GM18498 (cell line): ENCODE data around the gene B3GNT7.
"Not testable (repeated sequence)": the region's sequence is repeated elsewhere in the genome, so short reads cannot be mapped to it uniquely, and the experiment has no call there.

ENCODE experiments used
- ATAC-seq: cut with Tn5 transposase; IDR thresholded peaks from one replicate; pipeline ENCODE4 v1.9.1; 2021; ENCODE audit warnings: mild to moderate bottlenecking, moderate library complexity; ENCODE audit not compliant: unreplicated experiment

B3GNT7 gene

DNA sequence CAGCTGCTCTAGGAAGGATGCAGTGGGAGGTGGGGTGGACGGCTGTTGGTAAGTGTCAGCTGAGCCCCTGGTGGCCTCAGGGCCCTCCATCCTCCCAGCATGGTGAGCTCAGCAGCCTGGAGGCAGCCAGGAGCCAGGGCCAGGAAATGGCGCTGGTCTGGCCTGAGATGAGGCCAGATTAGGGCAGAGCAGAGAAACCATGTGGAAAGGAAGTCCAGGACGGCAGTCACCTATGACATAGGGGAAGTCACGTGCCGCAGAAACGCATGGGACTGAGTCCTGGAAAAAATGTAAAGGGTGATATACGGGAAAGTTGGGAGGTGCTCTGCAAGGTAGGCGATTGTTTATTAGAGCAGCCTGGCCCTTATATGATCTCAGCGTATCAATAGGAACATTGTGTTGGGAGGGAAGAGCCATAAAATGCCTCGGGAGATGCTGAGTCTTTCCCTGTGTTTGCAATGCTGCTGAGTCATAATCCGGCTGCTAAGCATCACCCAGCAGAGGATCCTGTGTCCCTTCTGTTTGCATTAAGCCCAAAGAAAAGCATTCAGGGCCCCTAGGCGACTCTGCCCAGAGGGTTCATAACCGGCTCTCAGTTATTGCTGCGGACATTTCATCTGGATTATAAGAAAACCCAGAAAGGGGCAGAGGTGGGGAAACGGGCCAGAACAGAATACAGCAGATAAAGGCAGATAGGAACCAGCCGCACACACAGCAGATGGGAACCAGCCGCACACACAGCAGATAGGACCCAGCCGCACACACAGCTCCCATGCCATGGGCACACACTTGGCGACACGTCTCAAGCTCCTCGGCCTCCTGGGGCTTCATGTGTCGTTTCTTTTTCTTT, 30.3 kb upstream of the B3GNT7 start:
- no peak for ATAC-seq

DNA sequence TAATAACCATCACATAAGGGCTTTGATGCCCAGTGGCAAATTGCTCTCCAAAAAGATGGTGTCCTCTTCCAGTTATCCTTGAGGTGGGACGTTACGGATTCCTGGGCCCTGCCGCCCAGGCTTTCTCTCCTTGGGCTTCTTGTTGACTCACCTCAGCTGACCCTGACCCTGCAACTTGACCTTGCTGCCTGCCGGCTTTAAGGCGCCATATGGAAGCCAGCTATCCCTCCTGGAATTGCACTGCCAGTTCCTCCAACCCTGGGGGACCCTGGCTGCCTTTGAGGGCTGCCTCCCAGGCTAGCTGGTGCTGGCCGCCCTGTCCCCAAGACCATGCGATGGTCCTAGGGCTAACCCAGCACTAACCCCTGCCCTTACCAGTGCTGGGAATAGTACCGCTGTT, 28.3 kb upstream of the B3GNT7 start:
- no peak for ATAC-seq

DNA sequence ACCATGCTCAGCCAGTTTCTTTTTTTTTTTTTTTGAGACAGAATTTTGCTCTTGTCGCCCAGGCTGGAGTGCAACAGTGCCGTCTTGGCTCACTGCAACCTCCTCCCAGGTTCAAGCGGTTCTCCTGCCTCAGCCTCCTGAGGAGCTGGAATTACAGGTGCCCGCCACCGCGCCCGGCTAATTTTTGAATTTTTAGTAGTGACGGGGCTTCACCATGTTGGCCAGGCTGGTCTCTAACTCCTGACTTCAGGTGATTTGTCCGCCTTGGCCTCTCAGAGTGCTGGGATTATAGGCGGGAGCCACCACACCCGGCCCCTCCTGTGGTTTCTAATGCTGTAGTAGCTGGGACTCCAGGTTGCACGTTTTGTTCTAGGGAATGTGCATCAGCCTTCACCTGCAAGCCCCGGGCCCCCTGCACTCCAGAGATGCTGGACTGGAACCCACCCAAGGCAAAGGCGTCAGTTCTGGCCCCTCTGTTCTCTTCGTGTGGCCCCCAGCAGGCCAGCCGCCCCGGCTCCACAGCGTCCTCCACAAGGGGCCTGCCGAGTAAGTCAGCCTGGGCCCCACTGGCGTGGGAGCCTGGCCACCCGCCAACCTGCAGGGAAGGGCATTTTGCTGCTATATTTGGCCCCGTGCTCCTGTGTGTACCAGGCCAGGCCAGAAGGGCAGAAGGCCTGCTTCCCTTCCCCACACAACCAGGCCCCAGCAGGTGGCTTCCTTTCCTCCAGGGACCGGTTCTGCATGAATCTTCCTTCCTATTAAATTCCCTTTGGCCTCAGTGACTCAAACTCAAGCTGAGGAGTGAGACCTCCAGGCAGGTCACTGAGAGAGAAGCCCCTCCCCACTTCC, 25.7 kb upstream of the B3GNT7 start:
- ATAC-seq, result no peak

DNA sequence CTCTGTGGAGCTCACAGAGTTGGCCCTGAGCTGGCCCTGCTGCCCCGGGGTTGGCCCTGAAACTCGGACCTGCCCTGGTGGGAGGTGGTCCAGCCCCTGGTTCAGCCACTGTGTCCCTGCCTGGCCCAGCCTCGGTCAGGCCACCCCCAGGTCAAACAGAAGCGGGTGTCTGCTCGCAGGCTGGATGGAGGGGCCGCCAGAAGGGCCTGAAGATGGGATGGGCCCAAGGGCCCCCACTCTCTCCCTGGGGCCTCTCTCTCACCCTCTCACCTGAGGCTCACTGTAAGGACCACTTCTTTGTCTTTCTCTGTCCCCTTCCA, 25.1 kb upstream of the B3GNT7 start:
- no peak for ATAC-seq

DNA sequence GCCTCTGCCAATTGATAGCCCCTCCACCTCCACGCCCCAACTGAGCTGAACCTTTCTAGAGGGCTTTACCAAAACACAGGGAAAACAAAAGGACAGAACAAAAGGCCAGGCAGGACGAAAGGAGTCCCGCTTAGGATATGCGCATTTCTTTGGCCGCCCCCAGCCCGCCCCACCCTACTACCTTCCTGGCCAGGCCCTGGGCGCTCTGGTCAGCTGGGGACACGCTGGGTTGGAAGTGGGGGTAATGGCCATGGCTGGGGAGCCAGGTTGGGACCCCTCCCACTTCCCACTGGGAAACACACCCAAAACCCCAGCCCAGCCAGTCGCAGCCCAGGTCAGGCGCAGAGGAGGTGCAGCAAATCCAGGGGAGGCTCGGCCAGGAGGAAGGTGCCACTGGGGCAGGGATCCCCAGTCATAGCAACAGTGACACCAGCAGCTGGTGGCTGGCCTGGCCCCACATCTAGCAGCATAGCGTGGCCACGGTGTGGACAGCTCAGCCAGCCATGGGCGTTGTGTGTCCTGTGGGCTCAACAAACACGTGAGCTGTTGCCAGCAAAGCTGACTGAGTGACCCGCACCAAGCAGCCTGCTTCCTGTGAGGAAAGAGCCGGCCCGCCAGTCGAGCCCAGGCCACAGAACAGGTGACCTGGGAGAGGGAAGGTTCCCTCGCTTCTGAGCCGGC, 24.6 kb upstream of the B3GNT7 start:
- ATAC-seq, result no peak

DNA sequence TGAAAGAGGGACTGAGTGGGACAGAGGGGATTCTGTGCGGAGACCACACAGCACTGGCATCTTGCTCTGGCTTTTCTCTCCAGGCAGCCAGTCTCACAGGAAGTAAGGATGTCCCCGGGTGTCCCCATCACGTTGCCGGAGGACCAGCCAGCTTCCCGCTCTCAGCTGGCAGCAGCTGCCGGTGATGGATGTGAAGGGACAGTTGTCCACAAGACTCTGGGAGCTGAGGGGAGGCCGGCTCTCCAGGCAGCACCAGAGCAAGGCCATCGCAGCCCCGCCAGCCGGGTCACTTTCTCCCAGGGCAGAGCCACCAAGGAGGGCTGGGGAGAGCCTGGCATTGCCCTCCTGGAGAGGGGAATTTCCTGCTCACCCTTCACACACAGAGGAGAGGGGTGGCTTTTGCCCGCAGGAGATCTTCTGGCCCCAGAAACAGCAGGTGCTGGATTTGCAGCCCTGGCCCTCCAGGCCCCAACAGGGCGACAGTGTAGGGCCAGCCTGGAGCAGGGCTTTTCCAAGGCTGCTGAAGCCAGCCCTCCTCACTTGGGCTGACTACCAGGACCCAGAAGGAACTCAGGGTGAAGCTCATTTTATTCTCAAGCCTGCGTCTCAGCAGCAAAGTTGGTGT, 24.0 kb upstream of the B3GNT7 start:
- no peak for ATAC-seq

DNA sequence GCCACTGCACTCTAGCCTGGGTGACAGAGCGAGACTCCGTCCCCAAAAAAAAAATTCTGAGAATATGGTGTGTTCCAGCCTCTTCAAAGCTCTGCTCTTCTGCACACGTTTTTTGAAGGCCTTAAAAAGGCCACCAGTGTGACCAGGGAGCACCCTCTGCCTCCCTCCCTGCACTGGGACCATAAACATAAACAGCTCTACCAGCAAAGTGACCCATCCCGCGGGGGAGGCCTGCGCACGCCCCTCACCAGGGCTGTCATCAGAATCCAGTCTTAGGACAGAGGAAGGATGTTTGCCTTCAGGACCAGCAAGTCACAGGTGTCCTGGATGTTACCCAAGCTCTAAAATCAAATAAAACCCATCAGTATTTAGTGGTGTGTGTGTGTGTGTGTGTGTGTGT, 23.2 kb upstream of the B3GNT7 start:
- ATAC-seq, result no peak

DNA sequence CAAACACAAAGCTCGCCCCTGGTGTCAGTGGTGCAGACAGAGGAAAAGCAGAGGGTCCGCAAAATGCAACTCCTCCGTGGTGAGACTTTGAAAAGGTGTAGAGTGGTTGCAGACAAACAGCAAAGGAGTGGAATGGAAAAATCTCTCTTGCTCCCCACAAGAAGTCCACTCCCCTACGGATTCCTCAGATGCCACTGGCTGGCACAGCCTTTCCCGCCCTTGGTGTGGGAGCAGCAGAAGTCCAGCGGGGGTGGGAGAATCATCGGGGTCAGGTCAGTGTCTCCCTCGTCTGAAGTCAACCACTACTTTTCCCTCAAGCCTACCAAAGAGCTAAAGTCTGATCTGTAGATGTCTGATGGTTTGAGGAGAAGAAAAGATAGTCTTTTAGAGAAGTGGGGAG, 22.3 kb upstream of the B3GNT7 start:
- ATAC-seq, result no peak

DNA sequence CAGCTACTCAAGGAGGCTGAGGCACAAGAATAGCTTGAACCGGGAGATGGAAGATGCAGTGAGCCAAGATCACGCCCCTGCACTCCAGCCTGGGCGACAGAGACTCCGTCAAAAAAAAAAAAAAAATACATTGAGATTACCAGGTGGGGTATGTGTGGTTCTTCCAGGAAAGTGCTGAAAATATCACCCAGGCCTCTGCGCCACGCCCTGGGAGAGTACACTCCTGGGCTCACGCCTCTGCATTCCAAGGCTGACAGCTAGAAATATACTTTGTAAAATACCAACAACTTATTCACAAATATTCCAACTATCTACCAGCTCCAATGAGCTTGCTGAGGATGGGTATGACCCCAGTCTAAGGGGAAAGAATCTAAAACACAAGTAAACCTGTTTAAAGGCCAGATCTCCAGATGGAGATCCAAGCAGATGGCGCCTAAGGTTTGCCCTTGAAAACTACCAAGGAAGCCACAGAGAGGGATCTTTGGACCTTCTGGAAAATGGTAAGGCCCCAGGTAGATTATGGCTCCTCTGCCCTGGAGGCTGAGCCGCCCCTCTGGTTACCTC, 21.6 kb upstream of the B3GNT7 start:
- ATAC-seq, result no peak

DNA sequence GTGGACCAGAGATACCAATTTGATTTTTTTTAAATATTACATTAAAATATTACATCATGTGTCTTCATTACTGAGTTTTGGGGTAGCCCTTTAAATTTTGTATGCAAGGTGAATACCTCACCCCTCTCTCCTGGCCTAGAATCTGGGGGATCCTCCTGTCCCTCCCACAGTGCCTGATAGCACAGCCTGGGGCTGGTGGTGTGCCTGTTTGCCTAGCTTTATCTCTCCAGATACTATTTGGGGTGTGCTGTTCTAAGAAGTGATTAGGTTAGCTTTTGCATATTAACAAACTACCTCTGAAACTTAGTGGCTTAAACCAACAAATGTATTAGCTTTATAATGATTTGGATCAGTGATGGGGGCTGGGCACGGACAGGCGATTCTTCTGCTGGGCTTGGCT, 20.7 kb upstream of the B3GNT7 start:
- ATAC-seq, result no peak

DNA sequence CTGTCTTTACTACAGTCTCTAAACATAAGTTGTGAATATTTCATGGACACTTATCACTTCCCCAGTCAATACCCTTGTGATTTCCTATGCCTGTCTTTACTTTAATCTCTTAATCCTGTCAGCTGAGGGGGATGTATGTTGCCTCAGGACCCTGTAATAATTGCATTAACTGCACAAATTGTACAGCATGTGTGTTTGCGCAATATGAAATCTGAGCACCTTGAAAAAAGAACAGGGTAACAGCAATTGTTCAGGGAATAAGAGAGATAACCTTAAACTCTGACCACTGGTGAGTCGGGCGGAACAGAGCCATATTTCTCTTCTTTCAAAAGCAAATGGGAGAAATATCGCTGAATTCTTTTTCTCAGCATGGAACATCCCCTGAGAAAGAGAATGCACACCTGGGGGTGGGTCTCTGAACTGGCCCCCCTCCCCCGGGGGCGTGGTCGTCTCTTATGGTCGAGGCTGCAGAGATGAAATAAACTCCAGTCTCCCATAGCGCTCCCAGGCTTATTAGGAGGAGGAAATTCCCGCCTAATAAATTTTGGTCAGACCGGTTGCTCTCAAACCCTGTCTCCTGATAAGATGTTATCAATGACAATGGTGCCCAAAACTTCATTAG, 19.4 kb upstream of the B3GNT7 start:
- not testable (repeated sequence) for ATAC-seq

DNA sequence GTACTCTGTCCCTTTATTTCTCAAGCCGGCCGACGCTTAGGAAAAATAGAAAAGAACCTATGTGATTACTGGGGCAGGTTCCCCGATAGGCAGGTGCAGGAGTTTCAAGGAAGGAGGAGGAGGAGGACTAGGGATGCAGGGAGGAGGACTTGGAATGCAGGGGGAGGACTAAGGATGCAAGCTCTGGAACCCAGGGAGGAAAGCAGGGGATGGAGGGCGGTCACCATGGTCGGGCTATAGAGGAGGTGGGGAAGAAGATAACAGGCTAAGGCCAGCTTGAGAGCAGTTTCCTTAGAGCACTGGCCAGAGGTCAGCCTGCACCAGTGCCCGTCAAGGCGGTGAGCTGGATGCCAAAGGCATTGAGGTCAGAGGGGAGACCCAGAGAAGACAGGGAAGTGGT, 18.7 kb upstream of the B3GNT7 start:
- no peak for ATAC-seq

DNA sequence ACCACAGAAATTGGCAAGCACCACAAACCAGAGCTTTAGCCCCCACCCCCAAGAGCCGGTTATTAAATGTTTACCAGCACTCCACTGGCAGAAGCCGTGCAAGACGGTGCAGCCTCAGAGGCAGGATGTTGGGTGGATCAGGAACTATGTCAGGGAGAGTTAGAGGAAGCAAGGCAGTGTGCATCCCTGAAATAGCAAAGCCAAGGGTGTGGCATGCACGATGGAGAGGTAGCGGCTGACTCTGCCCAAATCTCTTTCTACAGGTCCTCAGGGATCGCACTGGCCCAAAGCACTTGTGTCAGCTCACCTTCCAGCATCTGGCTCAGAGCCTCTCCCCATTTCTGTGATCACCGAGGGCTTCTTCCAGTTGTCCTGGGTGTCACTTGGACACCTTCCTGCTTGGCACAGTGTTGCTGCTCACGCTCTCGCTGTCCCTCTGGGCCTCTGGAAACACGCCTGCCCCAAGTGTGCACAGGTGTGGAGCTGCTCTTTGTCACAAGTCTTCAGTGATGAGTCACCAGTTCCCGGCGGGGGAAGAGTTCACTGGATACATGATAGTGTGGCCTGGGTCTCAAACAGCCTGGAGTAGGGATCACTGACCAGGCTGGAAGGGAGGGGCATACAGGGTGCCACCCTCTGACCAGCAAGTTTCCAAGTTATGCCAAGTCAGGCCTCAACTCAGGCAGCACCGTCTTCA, 17.3 kb upstream of the B3GNT7 start:
- ATAC-seq, result no peak

DNA sequence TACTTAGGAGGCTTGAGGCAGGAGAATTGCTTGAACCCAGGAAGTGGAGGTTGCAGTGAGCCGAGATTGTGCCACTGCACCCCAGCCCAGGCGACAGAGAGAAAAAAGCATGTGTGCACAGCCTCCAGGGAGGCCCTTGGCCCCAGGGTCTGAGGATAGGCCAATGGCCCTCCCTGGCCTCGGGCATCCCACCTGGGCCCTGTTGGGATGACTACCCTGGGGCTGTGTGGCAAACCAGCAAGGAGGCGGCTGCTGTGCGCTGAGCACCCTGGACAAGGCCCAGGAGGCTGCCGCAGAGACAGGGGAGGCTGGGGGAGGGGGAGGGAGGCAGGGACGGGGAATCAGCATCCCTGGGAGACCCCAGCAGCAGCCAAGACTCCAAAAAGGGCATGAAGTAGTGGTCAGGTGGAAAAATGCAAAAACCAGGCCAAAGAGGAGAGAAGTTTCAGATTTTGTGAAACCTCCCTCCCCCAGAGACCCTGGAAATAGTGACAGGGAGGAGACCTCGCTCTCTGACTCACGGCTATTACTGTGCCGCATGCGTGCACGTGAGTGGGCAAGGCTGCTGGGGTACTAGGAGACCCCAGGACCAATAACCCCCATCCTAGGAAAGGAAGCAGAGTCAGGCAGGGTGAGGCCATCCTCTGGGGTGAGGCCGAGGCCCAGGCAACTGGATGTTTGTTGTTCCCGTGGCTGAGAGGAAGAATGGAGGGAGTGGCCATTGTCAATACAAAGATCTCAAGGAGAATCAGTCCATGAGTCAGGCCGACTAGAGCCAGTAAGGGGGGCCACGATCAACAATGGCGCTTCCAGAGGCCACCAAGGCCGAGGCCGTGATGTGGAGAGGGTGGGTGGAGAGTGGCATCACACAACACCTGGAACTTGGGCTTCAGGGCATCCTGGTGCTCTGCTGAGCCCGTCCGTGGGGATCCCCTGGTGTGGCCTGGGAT, 16.0 kb upstream of the B3GNT7 start:
- ATAC-seq, result no peak

DNA sequence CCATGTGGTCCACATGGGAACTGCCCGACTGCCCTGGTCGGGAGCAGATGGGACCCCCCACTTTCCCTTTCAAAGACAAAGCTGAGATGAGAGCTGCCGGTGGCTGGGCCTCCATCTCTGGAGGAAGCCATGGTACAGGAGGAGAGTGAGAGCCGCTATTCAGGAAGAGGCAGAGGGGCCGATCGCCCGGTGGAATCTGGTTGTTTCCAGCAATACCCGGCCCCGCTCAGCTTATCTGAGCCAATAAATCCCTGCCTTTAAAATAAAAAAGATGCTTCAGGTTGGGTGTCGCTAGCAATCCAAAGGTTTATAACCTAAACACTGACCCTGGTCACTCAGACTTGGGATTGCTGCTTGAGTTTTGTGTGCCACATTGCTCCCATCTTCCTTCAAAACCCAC, 15.2 kb upstream of the B3GNT7 start:
- no peak for ATAC-seq

DNA sequence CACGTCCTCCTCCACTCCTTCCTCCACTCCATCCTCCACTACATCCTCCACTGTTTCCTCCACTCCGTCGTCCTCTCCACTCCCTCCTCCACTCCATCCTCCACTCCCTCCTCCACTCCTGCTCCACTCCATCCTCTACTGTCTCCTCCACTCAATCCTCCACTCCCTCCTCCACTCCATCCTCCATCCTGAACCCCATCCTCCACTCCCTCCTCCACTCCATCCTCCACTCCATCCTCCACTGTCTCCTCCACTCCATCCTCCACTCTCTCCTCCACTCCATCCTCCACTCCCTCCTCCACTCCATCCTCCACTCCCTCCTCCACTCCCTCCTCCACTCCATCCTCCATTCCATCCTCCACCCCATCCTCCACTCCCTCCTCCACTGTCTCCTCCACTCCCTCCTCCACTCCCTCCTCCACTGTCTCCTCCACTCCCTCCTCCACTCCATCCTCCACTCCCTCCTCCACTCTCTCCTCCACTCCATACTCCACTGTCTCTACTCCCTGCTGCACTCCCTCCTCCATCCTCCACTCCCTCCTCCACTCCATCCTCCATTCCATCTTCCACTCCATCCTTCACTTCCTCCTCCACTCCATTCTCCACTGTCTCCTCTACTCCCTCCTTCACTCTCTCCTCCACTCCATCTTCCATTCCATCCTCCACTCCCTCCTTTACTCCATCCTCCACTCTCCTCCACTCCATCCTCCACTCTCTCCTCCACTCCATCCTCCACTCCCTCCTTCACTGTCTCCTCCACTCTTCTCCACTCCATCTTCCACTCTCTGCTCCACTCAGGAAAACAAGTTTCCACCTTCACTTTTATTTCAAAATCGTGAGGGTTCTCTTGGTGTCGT, 14.3 kb upstream of the B3GNT7 start:
- no peak for ATAC-seq

DNA sequence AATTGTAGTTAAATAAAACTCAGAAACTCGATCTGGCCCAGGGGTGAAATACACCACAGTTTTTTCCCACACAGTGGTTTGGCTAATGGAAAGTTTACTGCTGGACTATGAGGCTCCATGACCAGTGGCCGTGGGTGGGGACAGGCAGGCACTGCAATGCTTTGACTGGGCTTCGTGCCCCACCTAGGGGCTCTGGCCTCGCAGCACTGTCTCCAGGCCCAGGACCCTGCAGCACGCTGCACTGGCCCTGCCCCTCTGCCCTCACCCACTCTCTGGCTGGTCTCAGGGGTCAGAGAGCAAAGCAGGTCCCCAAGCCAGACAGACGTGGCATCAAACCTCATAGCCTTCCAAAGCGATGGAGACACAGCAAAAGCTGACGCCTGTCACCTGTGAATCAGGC, 13.4 kb upstream of the B3GNT7 start:
- no peak for ATAC-seq
